Measurements from ENCODE around the gene YJEFN3.

Gene YJEFN3

GRCh38 chr19:19540064-19540714, 11.5 kb downstream of the YJEFN3 start:
- DNase-seq: peak; percentile 74

GRCh38 chr19:19540715-19541515, 12.2 kb downstream of the YJEFN3 start:
- peak; percentile 36 for DNase-seq

- DNase-seq: no peak
These were observed 12.9 kb downstream of the YJEFN3 start for GRCh38 chr19:19541616-19542015.

GRCh38 chr19:19542507-19542906, 13.8 kb downstream of the YJEFN3 start:
- no peak for DNase-seq

- DNase-seq: no peak
These were observed 14.4 kb downstream of the YJEFN3 start for GRCh38 chr19:19543101-19543500.

GRCh38 chr19:19543640-19544039, 14.9 kb downstream of the YJEFN3 start:
- DNase-seq: no peak

- DNase-seq: no peak
These were observed 15.7 kb downstream of the YJEFN3 start for GRCh38 chr19:19544257-19544953.

GRCh38 chr19:19544954-19545591, 16.4 kb downstream of the YJEFN3 start:
- no peak for DNase-seq

- DNase-seq: no peak
These were observed 17.0 kb downstream of the YJEFN3 start for GRCh38 chr19:19545707-19546106.

GRCh38 chr19:19546751-19547162, 18.0 kb downstream of the YJEFN3 start:
- no peak for DNase-seq

GRCh38 chr19:19547674-19548336, 19.1 kb downstream of the YJEFN3 start:
- DNase-seq: no peak

GRCh38 chr19:19548915-19549759, 20.4 kb downstream of the YJEFN3 start:
- no peak for DNase-seq

GRCh38 chr19:19549804-19550464, 21.2 kb downstream of the YJEFN3 start:
- no peak for DNase-seq

- DNase-seq: no peak
These were observed 21.8 kb downstream of the YJEFN3 start for GRCh38 chr19:19550485-19550929.

GRCh38 chr19:19550972-19551852, 22.5 kb downstream of the YJEFN3 start:
- DNase-seq: no peak

GRCh38 chr19:19551853-19552192, 23.1 kb downstream of the YJEFN3 start:
- DNase-seq: no peak

- no peak for DNase-seq
These were observed 24.1 kb downstream of the YJEFN3 start for GRCh38 chr19:19552798-19553197.

- no peak for DNase-seq
These were observed 25.0 kb downstream of the YJEFN3 start for GRCh38 chr19:19553670-19554069.

- DNase-seq: peak; percentile 52
These were observed 25.6 kb downstream of the YJEFN3 start for GRCh38 chr19:19554074-19555023.
